Thyroid gland (tissue), 4 donors: Measurements from ENCODE around the gene CHRNE. TPM values are rescaled to one million over a fixed set of nuclear protein-coding genes. Genes with fewer than 3 reads are reported as not detected.

Experiments
- DNase-seq, 2 donors: peaks; one replicate each; pipeline ENCODE4 v3.0.0-alpha.2; 2019
- H3K27ac ChIP-seq, 3 donors: fragments of 200-600 bp; sonication (generic); 1 replicate in 2 of 3; 2 replicates in 1 of 3; pipeline ENCODE4 v1.5.1; 2016 to 2019; ENCODE audit warnings: mild to moderate bottlenecking in 1 of 3, moderate library complexity in 1 of 3
- H3K27me3 ChIP-seq: fragments of 200-600 bp; sonication (generic); one replicate; pipeline ENCODE4 v1.5.1; 2019
- H3K36me3 ChIP-seq, 2 donors: fragments of 200-600 bp; sonication (generic); one replicate each; pipeline ENCODE4 v1.5.1; 2016 to 2019
- H3K4me1 ChIP-seq, 2 donors: fragments of 200-600 bp; sonication (generic); one replicate each; pipeline ENCODE4 v1.5.1; 2017 to 2019
- H3K4me3 ChIP-seq, 3 donors: fragments of 200-600 bp; sonication (generic); replicated peaks in 1 of 3; 1 replicate in 2 of 3; 2 replicates in 1 of 3; pipeline ENCODE4 v1.5.1; 2016; ENCODE audit warnings: mild to moderate bottlenecking in 1 of 3
- H3K9me3 ChIP-seq: fragments of 200-600 bp; sonication (generic); one replicate; pipeline ENCODE4 v1.5.1; 2017
- POLR2A ChIP-seq, 2 donors: fragments of 450-650 bp; IDR thresholded peaks; one replicate each; pipeline ENCODE4 v1.6.1; 2017; ENCODE audit warnings: antibody characterized with exemption in 2 of 2, mild to moderate bottlenecking in 2 of 2, moderate library complexity in 1 of 2
- WGBS, 2 donors: methylation state at CpG; one replicate each; pipeline ENCODE4 v1.1.5; 2017; 5-methylcytosine and 5-hydroxymethylcytosine counted together
- intact Hi-C: fragments of 100-400 bp; cut with DNase I; formaldehyde crosslinking; loops from one replicate; pipeline ENCODE4 v1.15.1; 2023
- total RNA-seq, 4 donors: library from RNA; depleted of rRNA; stranded (reverse); fragments of >200 nt; gene quantifications; one replicate each; pipeline ENCODE4 v1.2.3, GENCODE V29; 2016
- TF ChIP-seq, protein P1 (sequence below), 6 experiments: fragments of 200-600 bp in 3 of 6; fragments of 450-650 bp in 3 of 6; sonication (generic) in 3 of 6; IDR thresholded peaks; one replicate each; pipeline ENCODE4 v1.5.1; 2016 to 2019; ENCODE audit warnings: antibody characterized with exemption in 6 of 6, mild to moderate bottlenecking in 2 of 6, inconsistent platforms in 1 of 6, moderate library complexity in 1 of 6

The CHRNE gene
- total RNA-seq, 4 donors from 2014 or later = 0.29 to 0.83 (median 0.49) TPM

DNA sequence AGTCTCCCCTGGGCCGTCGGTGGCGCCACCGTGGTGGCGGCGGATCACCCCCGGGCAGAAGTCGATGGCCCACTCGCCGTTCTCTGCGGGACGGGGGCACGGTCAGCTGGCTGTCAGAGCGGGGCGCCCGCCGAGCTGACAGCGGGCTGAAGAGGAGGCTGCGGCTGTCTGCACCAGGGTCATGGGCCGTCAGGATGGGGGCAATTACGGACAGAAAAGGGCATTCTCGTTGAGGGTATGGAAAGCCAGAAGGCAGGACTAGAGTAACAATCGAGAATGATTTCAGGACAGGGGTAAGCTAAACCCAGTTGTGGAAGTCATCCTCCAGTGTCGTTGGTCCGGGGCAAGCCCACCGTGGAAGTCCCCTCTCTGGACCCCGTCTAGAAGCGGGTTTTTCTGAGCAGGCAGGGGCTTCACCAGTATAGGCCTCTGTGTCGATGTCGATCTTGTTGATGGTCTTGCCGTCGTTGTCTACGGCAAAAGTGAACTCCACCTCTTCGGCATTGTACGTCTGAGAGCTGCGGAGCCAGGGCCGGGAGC lies 1.7 kb downstream of the CHRNE start:
- H3K4me3 ChIP-seq = no peak overlapping the region
- H3K36me3 ChIP-seq = peaks cover 0 to 5% of the 10 kb centered on the region in 2 donors
- H3K4me1 ChIP-seq = peaks cover 12 to 30% of the 10 kb centered on the region in 2 donors
- 50 to 70% methylated on average over 8 to 27 of the region's 37 CpGs for WGBS, 2 donors
- no peak for DNase-seq
- no peaks in the 10 kb centered on the region for H3K9me3 ChIP-seq
- no peak overlapping the region for H3K27ac ChIP-seq
- no peak for TF ChIP-seq POLR2A (IDR thresholded peaks at IDR 0.05)
- TF ChIP-seq, protein P1, sequence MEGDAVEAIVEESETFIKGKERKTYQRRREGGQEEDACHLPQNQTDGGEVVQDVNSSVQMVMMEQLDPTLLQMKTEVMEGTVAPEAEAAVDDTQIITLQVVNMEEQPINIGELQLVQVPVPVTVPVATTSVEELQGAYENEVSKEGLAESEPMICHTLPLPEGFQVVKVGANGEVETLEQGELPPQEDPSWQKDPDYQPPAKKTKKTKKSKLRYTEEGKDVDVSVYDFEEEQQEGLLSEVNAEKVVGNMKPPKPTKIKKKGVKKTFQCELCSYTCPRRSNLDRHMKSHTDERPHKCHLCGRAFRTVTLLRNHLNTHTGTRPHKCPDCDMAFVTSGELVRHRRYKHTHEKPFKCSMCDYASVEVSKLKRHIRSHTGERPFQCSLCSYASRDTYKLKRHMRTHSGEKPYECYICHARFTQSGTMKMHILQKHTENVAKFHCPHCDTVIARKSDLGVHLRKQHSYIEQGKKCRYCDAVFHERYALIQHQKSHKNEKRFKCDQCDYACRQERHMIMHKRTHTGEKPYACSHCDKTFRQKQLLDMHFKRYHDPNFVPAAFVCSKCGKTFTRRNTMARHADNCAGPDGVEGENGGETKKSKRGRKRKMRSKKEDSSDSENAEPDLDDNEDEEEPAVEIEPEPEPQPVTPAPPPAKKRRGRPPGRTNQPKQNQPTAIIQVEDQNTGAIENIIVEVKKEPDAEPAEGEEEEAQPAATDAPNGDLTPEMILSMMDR (IDR thresholded peaks at IDR 0.05) = no peak
- intact Hi-C loops = no loop called here
- H3K27me3 ChIP-seq = peaks cover 8% of the 10 kb centered on the region

DNA sequence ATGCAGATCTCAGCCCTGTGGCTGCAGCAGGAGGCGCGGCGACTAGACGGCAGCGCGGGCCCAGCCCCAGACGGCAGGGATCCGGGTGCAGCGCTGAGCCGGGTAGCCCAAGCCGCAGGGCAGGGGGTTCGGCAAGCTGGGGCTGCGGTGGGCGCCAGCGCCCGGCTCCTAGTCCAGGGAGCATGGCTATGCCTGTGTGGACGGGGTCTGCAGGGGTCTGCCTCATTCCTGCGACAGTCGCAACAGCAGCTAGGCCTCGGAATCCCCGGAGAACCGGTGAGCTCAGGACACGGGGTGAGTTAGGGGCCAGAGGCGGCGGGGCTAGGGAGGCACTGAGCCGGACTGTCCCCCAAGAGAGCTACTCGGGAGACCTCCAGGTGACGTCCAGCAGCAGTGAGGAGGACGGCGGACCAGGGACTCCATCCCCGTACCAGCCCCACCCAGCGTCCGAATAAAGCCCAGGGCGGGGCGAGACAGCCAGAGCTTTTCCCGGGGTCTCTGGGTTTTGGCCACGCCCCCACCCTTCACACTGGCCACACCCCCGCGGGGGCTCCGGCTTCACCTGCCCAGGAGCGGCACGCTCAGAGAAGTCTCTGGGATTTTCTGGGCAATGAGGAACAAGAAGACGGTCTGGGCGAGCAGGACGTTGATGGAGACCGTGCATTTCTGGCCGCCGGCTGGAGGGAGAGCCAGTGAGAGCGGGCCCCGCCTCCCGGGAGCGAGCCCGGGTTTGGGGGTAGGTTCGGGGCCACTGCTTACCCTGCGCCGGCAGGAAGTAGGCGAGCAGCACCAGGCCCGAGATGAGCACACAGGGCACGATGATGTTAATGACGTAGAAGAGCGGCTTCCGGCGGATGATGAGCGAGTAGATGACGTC lies 2.4 kb downstream of the CHRNE start:
- intact Hi-C loops = no loop called here
- no peak overlapping the region for H3K27ac ChIP-seq
- H3K27me3 ChIP-seq = peaks cover 8% of the 10 kb centered on the region
- peaks cover 12 to 30% of the 10 kb centered on the region in 2 donors for H3K4me1 ChIP-seq
- no peaks in the 10 kb centered on the region for H3K9me3 ChIP-seq
- WGBS, 2 donors = 11 to 22% methylated on average over 5 to 16 of the region's 65 CpGs
- no peak for TF ChIP-seq POLR2A (IDR thresholded peaks at IDR 0.05)
- TF ChIP-seq, protein P1 (IDR thresholded peaks at IDR 0.05) = no peak
- peak overlapping the region in 1 of 3 donors; percentile 40 for H3K4me3 ChIP-seq
- peaks cover 7 to 10% of the 10 kb centered on the region in 2 donors for H3K36me3 ChIP-seq
- peak in 1 of 2 donors; percentile 18 for DNase-seq

DNA sequence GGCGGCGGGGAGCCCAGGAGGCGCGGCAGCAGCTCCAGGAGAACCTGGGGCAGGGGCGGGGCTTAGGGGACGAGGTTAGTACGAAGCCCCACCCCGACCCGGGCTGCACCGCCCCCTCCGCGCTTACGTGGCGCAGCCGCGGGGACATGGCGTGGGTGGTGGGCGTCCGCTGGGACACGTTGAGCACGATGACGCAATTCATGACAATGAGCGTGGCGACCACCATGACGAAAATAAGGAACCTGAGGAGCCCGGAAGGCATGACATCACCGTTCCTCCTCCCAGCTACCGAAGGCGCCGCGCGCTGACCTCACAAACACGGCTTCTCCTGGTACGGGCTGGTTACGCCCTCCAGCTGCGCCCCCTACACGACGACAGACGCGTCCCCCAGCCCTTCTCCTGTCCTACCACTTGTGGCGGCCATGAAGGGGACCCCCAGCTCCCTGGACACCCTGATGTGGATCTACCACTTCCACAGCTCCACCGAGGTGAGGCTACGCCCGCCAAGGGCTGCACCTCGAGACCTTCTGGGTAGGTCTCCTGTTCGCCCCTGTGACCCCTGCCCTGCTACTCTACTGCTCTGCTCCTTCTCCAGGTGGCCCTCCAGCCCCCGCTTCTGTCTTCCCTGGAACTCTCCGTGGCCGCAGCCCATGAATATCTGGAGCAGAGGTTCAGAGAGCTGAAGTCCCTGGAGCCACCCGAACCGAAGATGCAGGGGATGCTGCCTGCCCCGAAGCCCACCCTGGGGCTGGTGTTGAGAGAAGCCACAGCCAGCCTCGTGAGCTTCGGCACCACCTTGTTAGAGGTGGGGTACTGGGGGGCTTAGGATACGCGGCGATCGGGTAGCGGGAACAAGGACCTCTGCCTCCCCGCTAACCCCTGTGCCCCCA lies 3.3 kb downstream of the CHRNE start, which contains the start of gene C17orf107:
C17orf107 (plus strand) TSS at position 196 of the 890 bp plus-strand sequence; CDS start at position 423, 227 bp downstream.
- 15 to 18% methylated on average over 26 to 38 of the region's 60 CpGs for WGBS, 2 donors
- peak; percentile 72 to 78 for DNase-seq
- intact Hi-C loops = no loop called here
- peak within 1 kb of the TSS; percentile 6 to 40 (median 20) for H3K4me3 ChIP-seq
- no peaks in the 10 kb centered on the region for H3K9me3 ChIP-seq
- no peak for TF ChIP-seq POLR2A (IDR thresholded peaks at IDR 0.05)
- TF ChIP-seq, protein P1 (IDR thresholded peaks at IDR 0.05) = no peak
- peaks cover 8% of the 10 kb centered on the region for H3K27me3 ChIP-seq
- H3K4me1 ChIP-seq = peaks cover 12 to 30% of the 10 kb centered on the region in 2 donors
- peaks cover 16 to 18% of the 10 kb centered on the region in 2 donors for H3K36me3 ChIP-seq
- no peak within 1 kb of the TSS for H3K27ac ChIP-seq

DNA sequence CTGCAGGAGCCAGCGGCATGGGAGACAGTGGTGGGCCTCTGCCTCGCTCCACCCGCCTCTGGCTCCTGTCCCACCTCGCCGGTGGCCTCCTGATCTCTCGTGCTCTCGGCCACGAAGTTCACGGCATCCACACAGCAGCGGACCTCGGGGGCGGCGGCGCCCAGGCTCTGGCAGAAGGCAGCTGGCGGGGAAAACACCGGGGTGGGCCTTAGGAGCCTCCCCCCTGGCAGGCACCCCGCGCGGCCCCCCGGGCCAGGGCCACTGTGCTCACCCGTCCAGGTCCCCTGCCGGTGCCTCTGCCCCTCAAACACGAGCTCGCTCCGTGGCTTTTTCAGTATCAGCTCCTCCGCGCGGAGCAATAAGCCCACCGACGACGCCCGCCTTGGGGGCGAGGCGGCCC lies 4.0 kb downstream of the CHRNE start:
- Histone ChIP-seq H3K4me1 (peaks cover 12 to 30% of the 10 kb centered on the region in 2 donors), H3K36me3 (peaks cover 23 to 24% of the 10 kb centered on the region in 2 donors), H3K27ac (no peak overlapping the region), H3K9me3 (no peaks in the 10 kb centered on the region), H3K4me3 (peak overlapping the region; percentile 6 to 40 (median 20)), H3K27me3 (peaks cover 8% of the 10 kb centered on the region)
- intact Hi-C loops = no loop called here
- DNase-seq = no peak
- WGBS, 2 donors = 39 to 60% methylated on average over 8 of the region's 34 CpGs
- TF ChIP-seq, protein P1 (IDR thresholded peaks at IDR 0.05) = no peak
- TF ChIP-seq POLR2A (IDR thresholded peaks at IDR 0.05) = no peak
